Fibroblast of lung (primary cell): Measurements from ENCODE around the gene PRRX1.

ENCODE experiments used
- CTCF ChIP-seq, 2 donors: IDR thresholded peaks in 1 of 2; conservative IDR thresholded peaks in 1 of 2; 1 replicate in 1 of 2; 2 replicates in 1 of 2; pipeline ENCODE4 v1.5.1; 2011 to 2012; ENCODE audit warnings: low read length in 2 of 2, control low read depth in 1 of 2, inconsistent platforms in 1 of 2, low read depth in 1 of 2, mild to moderate bottlenecking in 1 of 2
- EZH2 ChIP-seq: IDR thresholded peaks from 2 replicates; pipeline ENCODE4 v1.5.1; 2012; ENCODE audit warnings: low read length, control low read depth, mild to moderate bottlenecking; ENCODE audit errors: missing control alignments

GRCh38 chr1:170714163-170714562, 50.2 kb downstream of the PRRX1 start:
- TF ChIP-seq CTCF (conservative IDR thresholded peaks at IDR 0.05 in 1 of 2, IDR thresholded peaks at IDR 0.05 in 1 of 2; ENCODE audit: low read depth in 1 of 2, low read length in 2 of 2): no peak
- no peak for TF ChIP-seq EZH2
